DMS 273 (cell line): ENCODE data around the gene CEP164.
A peak's percentile ranks its signal among the peaks of the same experiment; 100 is the strongest.
"Not testable (repeated sequence)": the region's sequence is repeated elsewhere in the genome, so short reads cannot be mapped to it uniquely, and the experiment has no call there.

Source experiments
- DNase-seq: peaks from one replicate; lab custom pipeline; 2025; ENCODE audit not compliant: unreplicated experiment; lab: John Stamatoyannopoulos, UW

CEP164 gene

DNA sequence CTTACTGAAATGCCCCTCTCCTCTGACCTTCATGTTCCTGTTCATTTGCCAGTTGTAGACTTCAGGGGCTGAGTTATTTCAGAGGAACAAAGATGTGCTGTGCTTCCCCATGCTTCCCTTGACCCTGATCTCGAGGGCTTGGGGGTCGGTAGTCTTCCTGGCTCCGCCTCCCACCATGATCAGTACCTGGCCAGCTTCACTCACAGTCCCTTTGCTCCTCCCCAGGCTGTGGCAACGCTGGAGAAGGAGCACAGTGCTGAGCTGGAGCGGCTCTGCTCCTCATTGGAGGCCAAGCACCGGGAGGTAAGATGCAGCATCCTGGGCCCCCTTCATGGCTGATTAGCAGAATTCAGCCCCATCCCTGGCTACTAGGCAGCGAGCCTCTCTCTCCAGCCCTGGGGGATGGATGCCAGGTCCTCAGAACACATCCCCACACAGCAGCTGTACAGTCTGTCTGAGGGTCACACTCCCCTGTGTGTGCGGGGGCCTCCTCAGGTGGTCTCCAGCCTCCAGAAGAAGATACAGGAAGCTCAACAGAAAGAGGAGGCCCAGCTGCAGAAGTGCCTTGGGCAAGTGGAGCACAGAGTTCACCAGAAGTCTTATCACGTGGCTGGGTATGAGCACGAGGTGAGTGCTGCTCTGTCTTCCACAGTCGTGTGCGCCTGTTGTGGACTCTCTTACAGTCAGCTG, 64.5 kb downstream of the CEP164 start:
- DNase-seq = no peak

DNA sequence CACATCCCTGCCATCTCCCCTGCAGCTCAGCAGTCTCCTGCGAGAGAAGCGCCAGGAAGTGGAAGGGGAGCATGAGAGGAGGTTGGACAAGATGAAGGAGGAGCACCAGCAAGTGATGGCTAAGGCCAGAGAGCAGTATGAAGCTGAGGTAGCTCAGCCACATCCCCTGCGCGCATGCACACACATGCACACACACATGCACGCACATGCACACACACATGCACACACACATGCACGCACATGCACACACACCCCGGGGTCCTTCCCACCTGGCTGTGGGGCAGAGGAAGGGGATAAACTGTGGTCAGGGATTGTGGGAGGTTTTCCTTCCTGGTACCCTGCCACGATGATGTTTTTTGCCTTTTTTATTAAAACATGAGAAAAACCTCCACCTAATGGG, 65.3 kb downstream of the CEP164 start:
- DNase-seq = no peak

DNA sequence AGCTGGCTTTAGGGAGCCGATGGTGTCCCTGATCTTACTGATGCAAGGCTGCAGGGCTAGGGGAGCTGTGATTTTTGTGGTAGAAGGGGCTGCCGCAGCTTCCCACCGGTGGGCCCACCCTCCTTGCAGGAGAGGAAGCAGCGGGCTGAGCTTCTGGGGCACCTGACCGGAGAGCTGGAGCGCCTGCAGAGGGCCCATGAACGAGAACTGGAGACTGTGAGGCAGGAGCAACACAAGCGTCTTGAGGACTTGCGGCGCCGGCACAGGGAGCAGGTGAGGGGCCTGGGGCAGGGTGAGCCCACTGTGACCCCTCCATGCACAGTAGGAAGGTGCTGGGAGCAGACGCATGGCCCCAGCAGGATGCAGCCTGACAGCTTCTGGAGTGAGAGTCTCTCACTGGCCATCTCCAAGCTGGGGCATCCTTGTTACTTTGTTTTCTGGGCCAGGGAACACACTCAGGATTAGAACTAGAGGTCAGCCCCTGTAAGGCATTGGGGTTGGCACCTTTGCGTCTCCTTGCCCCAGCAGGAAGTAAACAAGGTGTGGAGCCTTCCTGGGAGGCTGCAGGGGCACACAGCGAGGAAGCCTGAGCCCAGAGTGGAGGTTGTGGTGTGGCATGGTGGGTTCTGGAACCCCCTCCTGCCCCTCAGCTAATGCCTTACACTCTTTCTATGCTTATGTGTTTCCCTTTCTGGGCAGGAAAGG, 66.7 kb downstream of the CEP164 start:
- no peak for DNase-seq

DNA sequence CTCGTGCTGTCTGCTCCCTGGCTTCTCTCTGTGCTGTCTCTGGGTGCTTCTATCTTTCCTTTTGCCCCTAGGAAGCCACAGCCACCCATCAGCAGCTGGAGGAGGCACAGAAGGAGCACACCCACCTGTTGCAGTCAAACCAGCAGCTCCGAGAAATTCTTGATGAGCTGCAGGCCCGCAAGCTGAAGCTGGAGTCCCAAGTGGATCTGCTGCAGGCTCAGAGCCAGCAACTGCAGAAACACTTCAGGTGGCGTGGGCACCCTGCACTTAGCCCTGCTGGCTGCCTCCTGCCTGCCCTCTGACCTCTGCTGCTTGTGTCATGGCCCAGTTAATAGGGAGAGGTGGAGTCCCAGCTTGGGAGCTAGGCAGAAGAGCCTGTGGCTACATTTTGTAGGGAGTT, 67.8 kb downstream of the CEP164 start:
- no peak for DNase-seq

DNA sequence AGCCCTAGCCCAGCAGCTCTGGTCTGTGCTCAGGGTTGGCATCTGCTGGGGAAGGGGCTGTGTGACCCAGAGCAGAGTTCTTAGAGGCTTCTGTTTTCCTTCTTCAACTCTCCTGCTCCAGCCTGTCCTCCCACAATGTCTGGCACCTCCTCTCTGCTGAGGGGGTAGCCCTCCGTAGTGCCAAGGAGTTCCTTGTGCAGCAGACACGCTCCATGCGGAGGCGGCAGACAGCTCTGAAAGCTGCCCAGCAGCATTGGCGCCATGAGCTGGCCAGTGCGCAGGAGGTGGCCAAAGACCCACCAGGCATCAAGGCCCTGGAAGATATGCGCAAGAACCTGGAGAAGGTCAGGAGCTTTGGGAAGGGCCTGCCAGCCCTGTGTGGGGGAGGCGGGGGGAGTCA, 69.3 kb downstream of the CEP164 start:
- DNase-seq = no peak

DNA sequence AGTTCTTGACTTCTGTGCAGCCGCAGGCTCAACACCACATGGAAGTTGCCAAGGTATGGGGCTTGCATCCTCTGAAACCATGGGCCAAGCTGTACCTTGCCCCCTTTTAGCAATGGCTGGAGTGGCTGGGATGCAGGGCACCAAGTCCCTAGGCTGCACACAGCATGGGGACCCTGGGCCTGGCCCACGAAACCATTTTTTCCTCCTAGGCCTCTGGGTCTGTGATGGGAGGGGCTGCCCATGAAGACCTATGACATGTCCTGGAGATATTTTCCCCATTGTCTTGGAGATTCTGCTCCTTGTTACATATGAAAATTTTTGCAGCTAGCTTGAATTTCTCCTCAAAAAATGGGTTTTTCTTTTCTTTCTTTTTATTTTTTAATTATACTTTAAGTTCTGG, 71.0 kb downstream of the CEP164 start:
- DNase-seq = not testable (repeated sequence)

DNA sequence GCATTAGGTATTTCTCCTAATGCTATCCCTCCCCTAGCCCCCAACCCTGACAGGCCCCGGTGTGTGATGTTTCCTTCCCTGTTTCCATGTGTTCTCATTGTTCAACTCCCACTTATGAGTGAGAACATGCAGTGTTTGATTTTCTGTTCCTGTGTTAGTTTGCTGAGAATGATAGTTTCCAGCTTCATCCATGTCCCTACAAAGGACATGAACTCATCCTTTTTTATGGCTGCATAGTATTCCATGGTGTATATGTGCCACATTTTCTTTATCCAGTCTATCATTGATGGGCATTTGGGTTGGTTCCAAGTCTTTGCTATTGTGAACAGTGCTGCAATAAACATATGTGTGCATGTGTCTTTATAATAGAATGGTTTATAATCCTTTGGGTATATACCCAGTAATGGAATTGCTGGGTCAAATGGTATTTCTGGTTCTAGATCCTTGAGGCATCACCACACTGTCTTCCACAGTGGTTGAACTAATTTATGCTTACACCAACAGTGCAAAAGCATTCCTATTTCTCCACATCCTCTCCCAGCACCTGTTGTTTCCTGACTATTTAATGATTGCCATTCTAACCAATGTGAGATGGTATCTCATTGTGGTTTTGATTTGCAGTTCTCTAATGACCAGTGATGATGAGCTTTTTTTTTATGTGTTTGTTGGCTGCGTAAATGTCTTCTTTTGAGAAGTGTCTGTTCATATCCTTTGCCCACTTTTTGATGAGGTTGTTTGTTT, 71.6 kb downstream of the CEP164 start:
- not testable (repeated sequence) for DNase-seq

DNA sequence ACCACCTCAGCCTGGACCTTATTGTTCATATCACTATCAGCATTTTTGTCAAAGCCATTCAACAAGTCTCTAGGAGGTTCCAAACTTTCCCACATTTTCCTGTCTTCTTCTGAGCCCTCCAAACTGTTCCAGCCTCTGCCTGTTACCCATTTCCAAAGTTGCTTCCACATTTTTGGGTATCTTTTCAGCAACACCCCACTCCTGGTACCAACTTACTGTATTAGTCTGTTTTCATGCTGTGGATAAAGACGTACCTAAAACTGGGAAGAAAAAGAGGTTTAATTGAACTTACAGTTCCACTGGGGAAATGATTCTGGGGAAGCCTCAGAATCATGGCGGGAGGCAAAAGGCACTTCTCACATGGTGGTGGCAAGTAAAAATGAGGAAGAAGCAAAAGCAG, 78.2 kb downstream of the CEP164 start:
- DNase-seq = not testable (repeated sequence)

DNA sequence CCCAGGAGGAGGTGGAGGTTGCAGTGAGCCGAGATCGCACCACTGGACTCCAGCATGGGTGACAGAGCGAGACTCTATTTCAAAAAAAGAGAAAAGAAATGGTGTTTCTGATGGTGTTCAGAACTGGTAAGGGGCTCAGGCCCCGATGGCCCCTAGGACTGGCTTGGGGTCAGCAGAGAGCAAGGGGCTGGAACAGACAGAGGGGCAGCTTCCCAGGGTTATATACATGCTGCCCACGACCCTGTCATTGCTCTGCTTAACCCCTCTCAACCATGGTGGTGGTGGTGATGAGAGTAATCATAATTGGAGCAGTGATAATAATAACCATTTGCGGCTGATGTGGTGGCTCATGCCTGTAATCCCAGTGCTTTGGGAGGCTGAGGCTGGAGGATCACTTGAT, 79.4 kb downstream of the CEP164 start:
- DNase-seq = no peak

DNA sequence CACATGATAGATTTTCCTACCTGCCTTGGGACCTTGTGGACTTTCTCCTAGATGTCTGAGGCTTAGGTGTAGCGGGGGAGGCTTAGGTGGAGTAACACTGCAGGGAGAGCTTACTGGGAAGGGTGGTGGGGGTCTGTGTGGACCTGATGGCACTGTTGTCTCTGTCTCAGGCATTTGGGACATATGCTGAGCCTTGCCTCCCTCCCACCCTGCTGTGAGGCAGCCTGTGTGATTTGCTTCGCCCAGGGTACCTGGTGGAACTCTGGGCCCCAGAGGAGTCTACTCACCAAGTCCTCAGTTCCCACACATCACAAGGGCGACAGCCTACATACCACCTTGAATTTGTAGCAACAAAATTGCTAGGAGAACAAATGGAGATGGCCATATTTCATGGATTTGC, 80.7 kb downstream of the CEP164 start:
- DNase-seq = no peak

DNA sequence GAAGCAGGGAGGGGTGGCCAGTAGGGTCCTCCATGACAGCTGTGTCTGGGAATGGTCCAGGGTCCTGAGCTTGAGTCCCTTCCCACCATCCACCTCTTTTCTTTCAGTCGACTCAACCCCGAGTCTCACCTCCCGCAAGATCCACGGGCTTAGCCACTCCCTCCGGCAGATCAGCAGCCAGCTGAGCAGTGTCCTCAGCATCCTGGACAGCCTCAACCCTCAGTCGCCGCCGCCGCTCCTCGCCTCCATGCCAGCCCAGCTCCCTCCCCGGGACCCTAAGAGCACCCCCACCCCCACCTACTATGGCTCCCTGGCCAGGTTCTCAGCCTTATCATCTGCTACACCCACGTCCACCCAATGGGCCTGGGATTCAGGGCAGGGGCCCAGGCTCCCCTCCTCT, 81.9 kb downstream of the CEP164 start:
- no peak for DNase-seq

DNA sequence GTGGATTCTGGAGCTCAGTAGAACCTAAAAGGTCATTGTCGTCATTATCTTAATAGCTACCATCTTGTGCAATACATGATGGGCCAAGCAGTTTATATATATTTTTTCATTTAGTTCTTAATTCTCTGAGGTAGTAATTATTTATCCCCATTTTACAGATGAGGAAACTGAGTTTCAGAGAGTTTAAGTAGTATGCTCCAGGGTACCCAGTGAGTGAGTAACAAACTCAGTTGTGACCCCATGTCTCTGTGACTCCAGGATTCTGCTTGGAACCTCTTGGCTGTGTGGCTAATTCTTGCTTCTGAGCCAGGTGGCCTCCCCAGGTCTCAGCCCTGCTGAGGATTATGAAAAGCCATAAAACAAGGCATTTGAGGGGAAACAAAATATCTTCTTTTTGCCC, 82.6 kb downstream of the CEP164 start:
- DNase-seq = no peak

DNA sequence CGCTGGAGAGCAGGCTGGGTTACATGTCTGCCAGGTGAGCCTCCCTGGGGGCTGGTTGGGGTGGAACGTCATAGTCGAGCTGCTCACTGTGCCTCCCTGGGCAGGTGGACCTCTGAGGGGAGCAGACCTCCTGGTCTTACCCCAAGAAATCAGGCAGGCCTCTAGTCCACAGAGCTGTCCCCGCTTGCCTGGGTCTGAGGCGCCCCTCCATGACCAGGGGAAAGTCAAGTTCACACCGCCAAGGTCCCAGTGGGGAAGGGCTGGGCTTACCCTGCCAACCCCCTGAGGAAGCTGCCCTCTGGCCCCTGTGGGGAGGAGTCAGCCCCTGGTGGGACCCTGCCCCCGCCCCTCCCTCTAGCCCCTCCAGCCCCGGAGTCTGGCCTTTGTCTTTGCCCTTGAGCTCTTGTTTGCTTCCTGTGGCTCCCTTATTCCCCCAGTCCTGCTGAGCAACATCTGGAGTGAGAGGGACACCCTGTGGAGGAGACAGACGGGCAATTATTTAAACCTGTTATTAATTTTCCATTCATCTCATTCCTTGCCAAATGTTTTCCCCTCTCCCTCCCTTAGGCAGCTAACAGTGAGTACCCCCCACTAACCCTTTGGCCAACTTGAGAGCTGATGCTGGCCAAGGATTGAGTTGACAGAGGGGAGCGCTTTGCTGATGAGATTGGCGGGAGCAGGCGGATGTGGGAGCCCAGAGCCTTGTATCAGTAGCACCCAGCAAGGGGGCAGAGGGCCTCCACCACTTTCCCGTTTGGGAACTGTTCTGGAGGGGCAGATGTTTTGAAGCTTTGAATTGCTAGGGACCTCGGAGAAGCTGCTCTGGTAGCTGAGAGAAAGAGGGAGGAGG, 83.4 kb downstream of the CEP164 start:
- DNase-seq = peak; percentile 86

DNA sequence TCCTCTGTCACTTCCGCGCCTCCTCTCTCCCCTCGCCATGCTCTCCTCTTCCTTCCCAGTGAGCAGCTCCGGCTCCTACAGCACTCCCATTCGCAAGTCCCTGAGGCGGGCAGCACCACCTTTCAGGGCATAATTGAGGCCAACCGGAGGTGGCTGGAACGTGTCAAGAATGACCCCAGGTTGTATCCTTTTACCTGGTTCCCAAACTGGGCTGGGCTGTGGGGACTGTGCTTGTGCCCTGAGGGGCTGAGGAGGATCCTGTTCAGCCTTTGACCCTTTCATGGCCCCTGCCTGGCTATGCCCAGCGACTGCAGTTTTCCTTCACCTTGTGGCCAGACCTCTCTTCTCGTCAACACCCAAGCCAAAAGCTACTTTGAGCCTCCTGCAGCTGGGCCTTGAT, 84.1 kb downstream of the CEP164 start:
- no peak for DNase-seq

DNA sequence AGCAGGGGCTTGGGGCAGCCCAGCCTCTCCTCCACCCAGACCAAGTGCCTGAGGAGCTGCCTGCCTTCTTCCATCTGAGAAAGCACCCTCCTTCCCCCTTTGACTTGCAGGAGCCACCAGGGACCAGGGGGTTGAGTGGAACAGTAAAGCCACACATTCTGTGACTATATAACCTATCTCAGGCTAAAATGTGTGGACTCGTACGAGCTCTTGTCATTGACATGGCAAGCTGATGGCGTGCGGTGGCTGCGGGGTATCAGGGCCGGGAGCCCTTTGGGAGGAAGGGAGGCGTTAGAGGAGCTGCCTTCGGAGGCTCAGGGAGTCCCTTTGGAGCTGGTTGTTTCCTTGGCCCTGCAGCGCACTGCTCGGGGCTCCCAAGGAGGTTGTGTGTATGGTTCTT, 84.5 kb downstream of the CEP164 start:
- no peak for DNase-seq

DNA sequence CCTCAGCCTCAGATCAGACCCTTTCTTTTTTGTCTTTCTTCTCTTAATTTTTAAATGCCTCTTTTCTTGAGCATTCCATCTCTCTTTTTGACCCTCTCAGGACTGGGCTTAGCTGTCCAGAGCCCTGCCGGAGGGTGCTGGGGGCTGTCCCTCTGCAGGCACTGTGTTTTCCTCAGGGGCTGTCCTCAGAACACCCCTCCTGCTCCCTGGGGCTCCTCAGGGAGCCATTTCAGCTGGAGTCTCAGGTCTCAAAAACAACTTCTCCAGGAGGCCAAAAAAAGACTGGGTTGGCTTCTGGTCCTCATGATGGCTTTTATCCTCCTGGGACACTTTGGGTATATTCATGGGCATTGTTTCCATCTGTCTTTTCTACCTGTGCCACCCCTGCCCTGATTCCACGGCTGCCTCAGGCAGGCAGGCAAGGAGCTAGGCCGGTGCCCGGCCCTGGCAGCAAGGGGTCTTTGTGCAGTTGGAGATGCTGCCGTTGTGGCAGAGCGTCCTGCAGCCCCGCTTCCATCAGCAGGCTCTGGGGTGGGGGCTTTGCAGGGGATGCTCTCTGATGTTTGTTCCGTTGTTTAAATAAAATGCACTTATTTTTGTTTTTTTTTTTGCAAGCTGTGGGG, 85.1 kb downstream of the CEP164 start:
- DNase-seq = no peak

DNA sequence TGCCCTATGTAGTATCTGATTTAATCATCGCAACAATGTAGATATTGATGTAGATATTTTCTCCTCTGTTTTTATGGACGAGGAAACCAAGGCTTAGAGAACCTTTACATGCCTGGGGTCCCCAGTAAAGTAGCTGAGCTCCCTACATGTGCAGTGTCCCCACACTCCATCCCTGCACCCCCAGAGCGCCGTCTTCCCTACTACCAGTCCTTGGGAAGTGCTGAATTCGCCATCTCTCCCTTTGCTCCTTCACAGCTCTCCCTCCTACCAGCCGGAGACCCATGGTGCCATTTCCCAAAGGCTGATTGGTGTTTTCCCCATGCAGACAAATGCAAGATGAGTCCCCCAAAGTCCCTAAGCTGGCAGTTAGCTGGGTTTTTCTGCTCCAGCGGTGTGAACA, 86.0 kb downstream of the CEP164 start:
- no peak for DNase-seq

DNA sequence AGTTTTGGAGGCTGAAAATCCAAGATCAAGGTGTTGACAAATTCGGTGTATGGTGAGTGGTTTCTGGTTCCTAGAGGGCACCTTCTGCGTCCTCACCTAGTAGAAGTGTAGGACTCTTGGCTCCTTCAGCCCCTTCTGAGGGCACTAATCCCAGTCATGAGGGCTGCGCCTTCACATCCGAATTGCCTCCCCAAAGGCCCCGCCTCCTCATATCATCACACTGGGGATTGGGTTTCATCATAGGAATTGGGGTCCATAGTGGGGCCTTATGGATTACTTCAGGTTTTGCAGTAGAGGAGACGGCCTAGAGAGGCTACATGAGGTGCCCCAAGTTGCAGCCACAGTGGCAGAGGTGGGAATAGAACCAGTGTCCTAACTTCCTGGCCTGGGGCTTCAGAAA, 87.1 kb downstream of the CEP164 start:
- DNase-seq = no peak

DNA sequence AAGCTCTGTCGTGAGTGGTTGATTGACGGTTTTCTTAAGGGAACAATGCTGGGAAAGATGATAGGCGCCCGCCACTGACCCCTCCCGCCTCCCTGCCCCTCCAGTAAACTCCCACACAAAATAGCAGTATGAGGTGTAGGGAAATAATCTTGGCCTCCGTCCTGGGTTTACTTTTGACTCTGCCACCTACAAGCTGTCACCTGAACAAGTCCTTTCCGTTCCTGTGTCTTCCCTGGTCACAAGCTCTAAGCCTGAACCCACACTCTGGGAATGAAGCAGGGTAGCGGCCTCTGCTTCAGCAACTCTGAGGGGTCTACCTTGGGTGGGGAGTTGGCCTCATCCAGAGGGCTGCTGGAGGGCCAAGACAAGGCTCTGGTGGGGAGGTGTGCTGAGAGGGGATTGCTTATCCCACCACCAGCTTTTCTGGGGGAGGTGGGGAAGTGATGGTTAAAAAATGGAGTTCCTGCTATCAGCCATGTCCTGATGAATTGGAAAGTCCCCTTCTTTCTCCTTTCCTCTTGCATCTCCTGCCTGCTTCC, 87.8 kb downstream of the CEP164 start:
- no peak for DNase-seq

DNA sequence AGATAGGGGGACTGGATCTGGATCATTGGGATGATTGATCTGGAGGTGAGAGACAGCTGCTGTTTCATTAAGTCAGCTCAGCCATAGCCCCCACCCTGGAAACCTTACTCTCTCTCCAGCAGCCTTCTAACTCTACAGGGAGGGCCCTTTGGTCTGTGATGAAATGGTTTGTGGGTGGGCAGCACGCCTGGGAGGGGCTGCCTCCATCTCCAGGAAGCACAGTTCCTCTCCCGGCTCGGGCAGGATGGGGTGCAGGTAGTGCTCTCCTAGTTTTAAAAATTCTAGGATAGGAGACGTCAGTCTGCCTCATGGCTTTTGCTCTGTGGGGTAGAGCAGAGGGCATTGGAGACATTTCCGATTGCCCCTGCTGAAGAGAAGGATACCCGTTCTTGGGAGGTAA, 89.7 kb downstream of the CEP164 start:
- no peak for DNase-seq

DNA sequence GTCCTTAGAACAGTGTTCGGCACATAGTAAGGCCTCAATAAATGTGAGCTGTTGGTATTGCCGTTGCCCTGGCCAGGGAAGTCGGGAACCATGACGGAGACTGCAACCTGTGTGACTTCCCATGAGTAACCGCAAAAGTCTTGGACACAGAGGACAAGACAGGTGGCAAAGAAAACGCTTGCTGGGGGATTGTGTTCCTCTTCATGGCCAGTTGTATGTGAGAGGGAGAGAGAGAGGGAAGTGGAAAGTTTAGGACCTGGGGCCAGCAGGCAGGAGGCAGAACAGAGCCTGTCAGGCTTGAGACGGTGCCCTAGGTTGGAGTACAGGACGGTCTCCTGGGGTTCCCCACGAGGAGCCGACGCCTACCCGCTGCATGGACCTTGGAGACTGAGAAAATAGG, 90.2 kb downstream of the CEP164 start:
- DNase-seq = no peak
